ENCODE measurements around the gene SRPK3.

Gene SRPK3

GRCh38 chrX:153770601-153771414 is 10.0 kb upstream of the SRPK3 start:
- no peak for DNase-seq (ENCODE audit: low read depth)

GRCh38 chrX:153771415-153772315 is 9.2 kb upstream of the SRPK3 start:
- DNase-seq (ENCODE audit: low read depth), result no peak

DNA sequence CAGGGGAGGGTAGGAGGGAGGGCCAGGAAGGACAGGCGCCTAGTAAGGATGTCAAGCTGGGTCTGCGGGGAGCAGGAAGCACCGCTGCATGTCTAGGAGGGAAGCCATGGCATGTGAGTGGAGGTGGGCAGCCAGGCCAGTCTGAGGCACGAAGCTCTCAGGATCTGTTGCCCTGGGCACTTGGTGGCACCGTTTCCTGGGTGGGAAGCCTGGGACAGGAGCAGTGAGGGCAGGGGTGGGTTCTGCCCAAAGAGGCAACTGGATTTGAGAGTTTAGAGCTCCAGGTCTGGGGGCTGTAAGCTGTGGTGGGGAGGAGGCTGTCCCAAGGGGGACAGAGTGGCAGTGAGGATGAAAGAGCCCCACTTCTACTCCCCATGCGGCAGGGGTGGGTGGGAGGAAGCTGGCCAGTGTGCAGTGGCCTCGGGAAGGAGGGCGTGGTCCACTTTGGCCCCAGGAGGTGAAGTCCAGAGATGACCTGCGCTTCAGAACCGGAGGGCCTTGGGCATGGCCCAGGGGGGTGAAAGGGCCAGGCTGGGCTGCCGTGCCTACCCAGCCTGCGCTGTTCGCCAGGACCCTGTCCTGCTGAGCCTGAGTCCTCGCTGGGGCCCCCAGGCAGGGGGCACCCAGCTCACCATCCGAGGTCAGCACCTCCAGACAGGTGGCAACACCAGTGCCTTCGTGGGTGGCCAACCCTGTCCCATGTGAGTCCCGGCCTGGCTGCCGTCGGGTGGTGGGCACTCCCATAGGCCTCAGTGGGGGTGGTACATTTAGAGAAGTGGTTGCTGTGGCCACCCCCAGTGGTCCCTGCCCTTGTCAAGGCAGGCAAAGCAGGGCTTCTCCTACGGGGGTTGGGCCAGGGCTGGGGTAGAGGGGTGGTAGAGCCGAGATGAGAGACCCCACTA is 8.3 kb upstream of the SRPK3 start:
- no peak for DNase-seq (ENCODE audit: low read depth)

DNA sequence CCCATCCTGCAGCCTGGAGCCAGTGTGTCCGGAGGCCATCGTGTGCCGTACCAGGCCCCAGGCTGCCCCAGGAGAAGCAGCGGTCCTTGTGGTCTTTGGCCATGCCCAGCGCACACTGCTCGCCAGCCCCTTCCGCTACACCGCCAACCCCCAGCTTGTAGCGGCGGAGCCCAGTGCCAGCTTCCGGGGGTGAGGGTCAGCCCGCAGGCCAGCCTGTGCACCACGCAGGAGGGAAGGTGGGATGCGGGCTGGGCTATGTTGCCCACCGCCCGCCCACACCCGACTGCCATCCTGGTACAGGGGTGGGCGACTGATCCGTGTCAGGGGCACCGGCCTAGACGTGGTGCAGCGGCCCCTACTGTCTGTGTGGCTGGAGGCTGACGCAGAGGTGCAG is 7.6 kb upstream of the SRPK3 start:
- DNase-seq (ENCODE audit: low read depth), result no peak

DNA sequence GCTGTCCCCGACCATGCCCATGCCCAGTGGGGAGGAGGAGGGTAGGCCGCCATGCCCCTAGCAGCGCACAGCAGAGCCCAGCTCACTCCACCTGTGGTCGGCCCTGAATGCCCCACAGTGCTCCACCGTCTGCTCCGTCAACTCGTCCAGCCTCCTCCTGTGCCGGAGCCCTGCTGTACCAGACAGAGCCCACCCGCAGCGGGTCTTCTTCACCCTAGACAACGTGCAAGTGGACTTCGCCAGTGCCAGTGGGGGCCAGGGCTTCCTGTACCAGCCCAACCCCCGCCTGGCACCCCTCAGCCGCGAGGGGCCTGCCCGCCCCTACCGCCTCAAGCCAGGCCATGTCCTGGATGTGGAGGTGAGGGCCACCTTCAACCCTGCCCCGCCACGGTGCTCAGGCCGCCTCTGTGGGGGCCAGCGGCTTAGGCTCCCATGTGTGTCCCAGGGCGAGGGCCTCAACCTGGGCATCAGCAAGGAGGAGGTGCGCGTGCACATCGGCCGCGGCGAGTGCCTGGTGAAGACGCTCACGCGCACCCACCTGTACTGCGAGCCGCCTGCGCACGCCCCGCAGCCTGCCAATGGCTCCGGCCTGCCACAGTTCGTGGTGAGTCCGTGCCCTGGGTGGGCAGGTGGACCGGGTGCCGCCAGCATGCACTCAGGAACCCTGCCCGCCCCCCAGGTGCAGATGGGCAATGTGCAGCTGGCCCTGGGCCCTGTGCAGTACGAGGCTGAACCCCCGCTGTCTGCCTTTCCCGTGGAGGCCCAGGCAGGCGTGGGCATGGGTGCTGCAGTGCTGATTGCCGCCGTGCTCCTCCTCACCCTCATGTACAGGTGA is 6.9 kb upstream of the SRPK3 start:
- DNase-seq (ENCODE audit: low read depth), result no peak

DNA sequence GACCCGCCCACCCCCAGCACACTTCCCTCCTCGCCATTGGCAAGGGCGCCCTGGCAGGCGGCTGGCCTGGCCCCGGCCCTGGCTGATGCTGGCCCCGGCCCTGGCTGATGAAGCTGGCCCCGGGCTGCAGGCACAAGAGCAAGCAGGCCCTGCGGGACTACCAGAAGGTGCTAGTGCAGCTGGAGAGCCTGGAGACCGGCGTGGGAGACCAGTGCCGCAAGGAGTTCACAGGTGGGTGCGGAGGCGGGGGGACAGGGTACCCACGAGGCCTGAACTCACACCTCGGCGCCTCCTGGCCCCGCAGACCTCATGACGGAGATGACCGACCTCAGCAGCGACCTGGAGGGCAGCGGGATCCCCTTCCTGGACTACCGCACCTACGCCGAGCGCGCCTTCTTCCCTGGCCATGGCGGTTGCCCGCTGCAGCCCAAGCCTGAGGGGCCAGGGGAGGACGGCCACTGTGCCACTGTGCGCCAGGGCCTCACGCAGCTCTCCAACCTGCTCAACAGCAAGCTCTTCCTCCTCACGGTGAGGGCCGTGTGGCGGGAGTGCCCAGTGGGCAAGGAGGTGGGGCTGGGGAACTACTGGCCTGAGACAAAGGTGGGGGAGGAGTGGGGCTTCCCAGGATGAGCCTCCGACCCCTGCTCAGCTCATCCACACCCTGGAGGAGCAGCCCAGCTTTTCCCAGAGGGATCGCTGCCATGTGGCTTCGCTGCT is 6.1 kb upstream of the SRPK3 start:
- no peak for DNase-seq (ENCODE audit: low read depth)

DNA sequence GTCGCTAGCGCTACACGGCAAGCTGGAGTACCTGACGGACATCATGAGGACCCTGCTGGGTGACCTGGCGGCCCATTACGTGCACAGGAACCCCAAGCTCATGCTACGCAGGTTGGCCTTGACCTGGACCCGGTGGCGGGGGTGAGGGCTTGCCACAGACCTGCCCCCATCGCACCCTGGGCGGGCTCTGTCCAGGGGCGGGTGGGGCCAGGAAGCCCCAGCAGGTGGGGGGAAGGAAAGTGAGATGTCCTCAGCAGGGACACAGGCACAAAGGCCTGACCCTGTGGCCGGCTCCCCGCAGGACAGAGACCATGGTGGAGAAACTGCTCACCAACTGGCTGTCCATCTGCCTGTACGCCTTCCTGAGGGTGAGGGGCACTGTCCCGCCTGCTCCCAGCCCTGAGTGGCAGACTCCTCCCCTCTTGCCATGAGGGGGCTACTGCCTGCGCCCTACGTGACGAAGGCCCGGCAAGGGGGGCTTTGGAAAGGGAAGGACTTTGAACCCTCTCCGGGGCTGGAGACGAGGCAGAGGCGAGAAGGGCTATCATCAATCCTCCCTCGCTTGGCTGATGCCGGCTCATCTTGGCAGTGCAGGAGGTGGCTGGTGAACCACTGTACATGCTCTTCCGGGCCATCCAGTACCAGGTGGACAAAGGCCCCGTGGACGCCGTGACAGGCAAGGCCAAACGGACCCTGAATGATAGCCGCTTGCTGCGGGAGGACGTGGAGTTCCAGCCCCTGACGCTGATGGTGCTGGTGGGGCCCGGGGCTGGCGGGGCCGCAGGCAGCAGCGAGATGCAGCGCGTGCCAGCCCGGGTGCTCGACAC is 5.3 kb upstream of the SRPK3 start:
- DNase-seq (ENCODE audit: low read depth), result no peak

- DNase-seq (ENCODE audit: low read depth), result no peak
Measured at GRCh38 chrX:153776120-153776599, 4.7 kb upstream of the SRPK3 start.

- no peak for DNase-seq (ENCODE audit: low read depth)
Measured at GRCh38 chrX:153776611-153777045, 4.2 kb upstream of the SRPK3 start.

DNA sequence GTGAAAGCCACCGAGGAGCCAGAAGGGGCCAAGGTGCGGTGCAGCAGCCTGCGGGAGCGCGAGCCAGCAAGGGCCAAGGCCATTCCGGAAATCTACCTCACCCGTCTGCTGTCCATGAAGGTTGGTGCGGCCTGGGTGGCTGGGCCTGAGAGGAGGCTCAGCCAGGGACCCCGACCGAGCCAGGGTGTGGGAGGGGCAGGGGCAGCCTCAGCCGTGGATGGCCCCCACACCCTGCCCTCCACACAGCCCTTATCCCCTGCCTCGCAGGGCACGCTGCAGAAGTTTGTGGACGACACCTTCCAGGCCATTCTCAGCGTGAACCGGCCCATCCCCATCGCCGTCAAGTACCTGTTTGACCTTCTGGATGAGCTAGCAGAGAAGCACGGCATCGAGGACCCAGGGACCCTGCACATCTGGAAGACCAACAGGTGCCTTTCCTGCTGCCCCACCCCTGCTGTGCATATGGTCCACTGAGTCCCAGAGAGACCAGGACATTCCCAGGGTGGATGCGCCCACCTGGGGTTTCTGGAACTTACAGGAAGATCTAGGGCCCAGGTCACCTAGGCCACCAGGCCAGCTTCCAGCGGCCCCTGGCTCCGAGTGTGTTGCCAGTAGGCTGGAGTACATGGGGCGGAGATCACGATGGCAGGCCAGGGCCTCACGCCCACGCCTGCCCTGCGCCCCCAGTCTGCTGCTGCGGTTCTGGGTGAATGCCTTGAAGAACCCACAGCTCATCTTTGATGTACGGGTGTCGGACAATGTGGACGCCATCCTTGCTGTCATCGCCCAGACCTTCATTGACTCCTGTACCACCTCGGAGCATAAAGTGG is 3.4 kb upstream of the SRPK3 start:
- no peak for DNase-seq (ENCODE audit: low read depth)

DNA sequence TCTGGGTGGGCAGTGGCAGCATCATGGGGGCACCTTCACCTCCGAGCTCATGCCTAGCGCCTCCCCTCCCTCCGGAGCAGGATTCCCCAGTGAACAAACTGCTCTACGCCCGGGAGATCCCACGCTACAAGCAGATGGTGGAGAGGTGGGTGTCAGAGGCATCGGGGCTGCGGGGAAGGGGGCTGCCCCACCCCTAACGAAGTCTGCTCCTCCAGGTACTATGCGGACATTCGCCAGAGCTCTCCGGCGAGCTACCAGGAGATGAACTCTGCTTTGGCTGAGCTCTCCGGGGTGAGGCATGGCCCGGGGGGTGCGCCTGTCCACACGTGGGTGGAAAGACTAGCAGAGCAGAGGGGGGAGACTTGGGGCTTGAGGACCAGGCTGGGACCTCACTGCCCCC is 2.7 kb upstream of the SRPK3 start:
- DNase-seq (ENCODE audit: low read depth), result no peak

DNA sequence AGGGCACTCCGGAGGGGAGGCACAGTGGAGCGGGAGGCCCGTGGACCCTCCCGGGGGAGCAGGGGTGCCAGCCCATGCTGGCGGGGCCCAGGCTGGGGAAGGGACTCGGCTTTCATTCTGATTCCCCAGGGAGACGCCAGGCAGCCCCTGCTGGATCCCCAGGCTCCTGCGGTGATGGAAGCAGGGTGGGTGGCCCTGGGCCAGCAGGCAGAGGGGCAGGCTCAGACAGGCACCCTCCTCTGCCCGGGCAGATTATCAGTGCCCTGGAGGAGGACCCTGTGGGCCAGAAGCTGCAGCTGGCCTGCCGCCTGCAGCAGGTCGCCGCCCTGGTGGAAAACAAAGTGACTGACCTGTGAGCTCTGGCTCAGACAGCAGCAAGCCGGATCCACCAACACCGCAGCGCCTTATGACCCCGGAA is 2.1 kb upstream of the SRPK3 start:
- no peak for DNase-seq (ENCODE audit: low read depth)

DNA sequence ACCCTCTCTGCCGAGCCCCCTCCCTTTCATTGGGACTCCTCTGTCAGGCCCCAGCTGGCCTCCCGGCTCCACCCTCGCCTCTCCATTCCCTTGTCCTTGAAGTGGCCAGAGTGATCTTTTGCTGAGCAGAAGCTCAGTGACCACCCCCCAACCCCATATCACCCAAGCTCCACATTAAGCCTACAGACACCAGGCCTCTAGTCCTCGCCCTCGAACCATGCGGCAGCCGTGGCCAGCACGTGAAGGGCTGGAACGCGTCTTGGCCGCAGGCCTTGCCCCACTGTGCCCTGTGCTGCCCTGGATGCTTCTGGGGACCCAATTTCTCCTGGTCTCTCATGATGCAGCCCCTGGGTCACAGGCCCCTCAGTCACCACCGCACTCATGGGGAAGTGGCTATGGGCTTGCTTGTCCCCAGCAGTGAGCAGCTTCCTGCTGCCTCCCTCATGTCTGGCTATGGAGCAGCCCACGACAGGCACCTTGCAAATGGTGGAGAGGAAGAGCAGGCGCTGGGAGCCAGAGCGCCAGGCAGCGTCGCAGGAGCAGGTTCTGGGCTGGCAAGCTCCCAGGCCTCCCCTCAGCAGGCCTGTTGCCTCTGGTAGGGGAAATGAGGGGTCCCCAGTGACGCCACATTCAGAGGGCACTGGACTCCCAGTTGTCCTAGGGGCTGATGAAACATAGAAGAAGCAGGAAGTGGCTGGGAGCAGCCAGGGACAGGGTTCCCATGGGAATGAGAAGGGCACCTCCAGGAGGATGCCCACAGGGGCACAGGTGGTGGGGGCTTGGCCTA is 757 bp upstream of the SRPK3 start:
- no peak for DNase-seq (ENCODE audit: low read depth)

GRCh38 chrX:153781428-153782047 is 697 bp downstream of the SRPK3 start:
- DNase-seq (ENCODE audit: low read depth), result no peak

- no peak for DNase-seq (ENCODE audit: low read depth)
Measured at GRCh38 chrX:153782313-153782712, 1.5 kb downstream of the SRPK3 start.

GRCh38 chrX:153782871-153783270 is 2.0 kb downstream of the SRPK3 start:
- no peak for DNase-seq (ENCODE audit: low read depth)

DNA sequence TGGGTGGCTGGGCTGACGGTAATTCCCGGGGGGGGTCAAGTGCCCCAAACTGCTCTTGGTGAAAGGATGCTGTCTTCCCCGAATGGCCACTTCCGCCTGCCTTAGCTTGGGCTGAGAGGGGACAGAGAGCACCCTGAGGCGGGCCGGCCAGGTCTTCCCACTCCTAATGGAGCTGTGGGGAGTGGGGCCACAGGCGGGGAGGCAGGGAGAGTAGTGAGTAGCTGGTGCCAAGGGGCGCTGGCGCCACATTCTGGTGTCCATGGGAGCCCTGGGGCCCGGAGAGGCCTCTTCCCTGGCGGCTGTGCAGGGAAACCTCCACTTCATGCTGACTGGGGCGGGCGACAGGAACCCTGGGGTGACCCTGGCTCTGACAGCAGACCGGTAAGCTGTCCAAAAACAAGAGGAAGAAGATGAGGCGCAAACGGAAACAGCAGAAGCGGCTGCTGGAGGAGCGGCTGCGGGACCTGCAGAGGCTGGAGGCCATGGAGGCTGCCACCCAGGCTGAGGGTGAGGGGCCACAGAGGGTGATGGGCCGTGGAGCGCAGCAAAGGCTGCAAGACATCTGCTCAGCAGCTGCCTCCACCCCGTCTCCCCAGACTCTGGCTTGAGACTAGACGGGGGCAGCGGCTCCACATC is 2.7 kb downstream of the SRPK3 start:
- DNase-seq (ENCODE audit: low read depth), result no peak

All from stimulated activated CD8-positive, alpha-beta memory T cell treated with anti-CD3 and anti-CD28 coated beads, Interleukin-12 subunit alpha, Interleukin-12 subunit beta, amount 100 ng/mL, for 4 hours (primary cell).